ENCODE data around the gene HAUS1. TPM values are rescaled to one million over a fixed set of nuclear protein-coding genes. Genes with fewer than 3 reads are reported as not detected.

The HAUS1 gene
- total and polyA plus RNA-seq, 2 of the 8 experiments (the other 6 are each of a cell fraction or from before 2014, with no cell fraction given): 104 TPM

DNA sequence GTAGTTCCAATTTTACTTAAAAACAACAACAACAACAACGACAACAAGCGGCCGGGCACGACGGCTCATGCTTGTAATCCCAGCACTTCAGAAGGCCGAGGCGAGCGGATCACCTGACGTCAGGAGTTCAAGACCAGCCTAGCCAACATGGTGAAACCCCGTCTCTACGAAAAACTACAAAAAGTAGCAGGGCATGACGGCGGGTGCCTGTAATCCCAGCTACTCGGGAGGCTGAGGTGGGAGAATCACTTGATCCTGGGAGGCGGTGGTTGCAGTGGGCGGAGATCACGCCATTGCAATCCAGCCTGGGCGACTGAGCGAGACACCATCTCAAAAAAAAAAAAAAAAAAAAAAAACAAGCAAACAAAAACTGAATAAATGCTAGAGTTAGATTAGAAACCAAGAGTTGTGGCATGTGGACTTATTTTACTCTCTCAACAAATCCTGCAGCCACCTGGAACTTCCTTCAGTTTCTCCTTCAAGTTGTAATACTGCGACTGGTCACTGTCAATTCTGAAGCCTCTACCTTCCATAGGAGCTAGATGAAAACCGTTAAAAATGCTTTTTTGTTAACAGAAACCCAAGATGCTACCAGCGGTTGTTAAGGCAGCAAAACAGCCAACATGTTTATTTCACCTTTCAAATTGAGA, 7.4 kb upstream of the HAUS1 start:
- H3K36me3 ChIP-seq (ENCODE audit: control insufficient read depth in 2 of 4, insufficient read depth in 4 of 4, low read length in 3 of 4): peaks cover 3 to 31% (median 16%) of the 10 kb centered on the region in 4 experiments
- POLR2A ChIA-PET (ENCODE audit: partially characterized antibody): interaction anchor here (0.7 to 2.1 kb wide), 3 partner anchors 11 to 77 kb away, joined by 3 to 9 read pairs (median 3); a partner anchor contains a TSS
- H3K4me2 ChIP-seq (ENCODE audit: insufficient read depth in 1 of 2, low read depth in 2 of 2, low read length in 2 of 2): peak overlapping the region; percentile 75 to 77
- H2AK5ac ChIP-seq (ENCODE audit: low read depth, low read length): no peak overlapping the region
- no peak overlapping the region for H2BK120ac ChIP-seq (replicated peaks; ENCODE audit: low read depth, low read length)
- no peak overlapping the region for H3K14ac ChIP-seq (ENCODE audit: insufficient read length)
- H3K18ac ChIP-seq (ENCODE audit: extremely low read depth, low read length): no peak overlapping the region
- no peak overlapping the region for H2AFZ ChIP-seq (ENCODE audit: low read length)
- no peak overlapping the region for H2BK12ac ChIP-seq (ENCODE audit: low read depth, low read length)
- H3K9ac ChIP-seq (replicated peaks in 1 of 4; ENCODE audit: extremely low read depth in 1 of 4, low read depth in 3 of 4, low read length in 3 of 4): peak overlapping the region in 2 of 4 experiments; percentile 22 to 83; a peak in 2 of 7 replicates
- no peak overlapping the region for H2BK5ac ChIP-seq (ENCODE audit: low read depth, low read length)
- no peak overlapping the region for H4K8ac ChIP-seq (ENCODE audit: extremely low read depth, insufficient read depth, low read length)
- CTCF ChIA-PET (ENCODE audit: partially characterized antibody): interaction anchor here (1.3 to 2.3 kb wide), 2 partner anchors 23 to 184 kb away, joined by 3 to 8 read pairs; no protein-coding TSS in a partner anchor
- H3K4ac ChIP-seq (replicated peaks; ENCODE audit: insufficient read length, low read depth, low read length): no peak overlapping the region
- H3K4me3 ChIP-seq (ENCODE audit: extremely low read depth in 1 of 4, insufficient read depth in 2 of 4, low read depth in 3 of 4, low read length in 4 of 4): peak overlapping the region; percentile 91 to 99 (median 98)
- no peak overlapping the region for H3K27ac ChIP-seq (ENCODE audit: low read depth, low read length)
- H4K91ac ChIP-seq (replicated peaks; ENCODE audit: insufficient read length, low read length): no peak overlapping the region
- no peak overlapping the region for H3K56ac ChIP-seq (replicated peaks; ENCODE audit: insufficient read length, low read depth, low read length)
- H4K5ac ChIP-seq (ENCODE audit: insufficient read length, low read depth, low read length): peak overlapping the region; percentile 10
- FAIRE-seq (no peak), DNase-seq (ENCODE audit: low read depth in 1 of 2, low spot score in 2 of 2) (no peak)
- whole genome bisulfite sequencing, 2 experiments (ENCODE audit: extremely low coverage in 1 of 2, insufficient coverage in 1 of 2, insufficient read length in 1 of 2, insufficient replicate concordance in 2 of 2, low coverage in 1 of 2, low lambda C conversion rate in 2 of 2, missing lambda C conversion rate in 1 of 2): 73% methylated on average over 22 of the region's 22 CpGs; no CpG with 5 or more reads in 1 of the 2 experiments
- peaks cover 22 to 58% of the 10 kb centered on the region in 2 experiments for H3K79me2 ChIP-seq (ENCODE audit: control insufficient read depth in 1 of 2, insufficient read depth in 2 of 2, low read length in 2 of 2)
- H2BK15ac ChIP-seq (ENCODE audit: low read length): no peak overlapping the region
- H3K23ac ChIP-seq (ENCODE audit: insufficient read length): no peak overlapping the region
- H3K4me1 ChIP-seq (replicated peaks in 1 of 4; ENCODE audit: control insufficient read depth in 3 of 4, insufficient read depth in 4 of 4, low read length in 3 of 4): peaks cover 0 to 3% (median 2%) of the 10 kb centered on the region in 4 experiments; a peak in 6 of 7 replicates
- H3K27me3 ChIP-seq (replicated peaks in 1 of 4; ENCODE audit: control insufficient read depth in 3 of 4, extremely low read depth in 1 of 4, insufficient read depth in 3 of 4, low read length in 3 of 4): no peaks in the 10 kb centered on the region
- H2BK20ac ChIP-seq (ENCODE audit: low read length): no peak overlapping the region
- H3K79me1 ChIP-seq (ENCODE audit: low read depth, low read length): no peaks in the 10 kb centered on the region
- peaks cover 1 to 3% of the 10 kb centered on the region in 2 experiments for H4K20me1 ChIP-seq (replicated peaks in 1 of 2; ENCODE audit: control insufficient read depth in 1 of 2, insufficient read depth in 2 of 2, low read length in 2 of 2)
- H3K9me3 ChIP-seq (ENCODE audit: insufficient read depth in 2 of 2, low read depth in 1 of 2, low read length in 1 of 2): no peaks in the 10 kb centered on the region
- H3K23me2 ChIP-seq (ENCODE audit: low read depth, low read length): peaks cover 10% of the 10 kb centered on the region
- TF ChIP-seq TEAD4 (IDR thresholded peaks at IDR 0.05; ENCODE audit: low read depth, low read length) (no peak), CBX8 (IDR thresholded peaks at IDR 0.05; ENCODE audit: borderline replicate concordance, low read depth, low read length) (no peak)
